ENCODE results near the gene EXD3. TPM values are rescaled to one million over a fixed set of nuclear protein-coding genes. Genes with fewer than 3 reads are reported as not detected.

Gene EXD3
- total and polyA plus RNA-seq, 2 of the 13 experiments (the other 11 are each of a cell fraction or from before 2014, with no cell fraction given), result 2.7 to 4.8 TPM

- TF ChIP-seq USF2 (IDR thresholded peaks at IDR 0.05; ENCODE audit: low read depth, low read length), result no peak
- 0 out of 2 replicates have a peak, but pooled peaks have one; percentile 25 for TF ChIP-seq USF2 (CRISPR knock-in tag; IDR thresholded peaks at IDR 0.05; ENCODE audit: borderline replicate concordance)
- no peak for TF ChIP-seq ATM (IDR thresholded peaks at IDR 0.05; ENCODE audit: borderline replicate concordance)
- no peak for TF ChIP-seq ZMYM4 (CRISPR knock-in tag; IDR thresholded peaks at IDR 0.05)
- TF ChIP-seq ZNF670 (CRISPR knock-in tag; IDR thresholded peaks at IDR 0.05; ENCODE audit: borderline replicate concordance), result no peak
- TF ChIP-seq ZNF775 (CRISPR knock-in tag; IDR thresholded peaks at IDR 0.05; ENCODE audit: borderline replicate concordance), result no peak
- TF ChIP-seq ETS1 (CRISPR knock-in tag; IDR thresholded peaks at IDR 0.05), result no peak
- TF ChIP-seq POLR2A (IDR thresholded peaks at IDR 0.05; ENCODE audit: insufficient read depth in 1 of 2, low read depth in 2 of 2, low read length in 2 of 2), result no peak
- TF ChIP-seq SNAPC4 (CRISPR knock-in tag; IDR thresholded peaks at IDR 0.05), result no peak
- TF ChIP-seq SAP130 (CRISPR knock-in tag; IDR thresholded peaks at IDR 0.05; ENCODE audit: low read depth), result no peak
- peak; percentile 55; the same call in 1 of the 2 replicates for TF ChIP-seq TBX2 (CRISPR knock-in tag; IDR thresholded peaks at IDR 0.05; ENCODE audit: borderline replicate concordance)
- TF ChIP-seq RARA (CRISPR knock-in tag; IDR thresholded peaks at IDR 0.05), result no peak
- TF ChIP-seq ZNF781 (CRISPR knock-in tag; IDR thresholded peaks at IDR 0.05; ENCODE audit: borderline replicate concordance, not compliant biosample characterization), result peak; percentile 37
- TF ChIP-seq HNF1B (CRISPR knock-in tag; IDR thresholded peaks at IDR 0.05), result 0 out of 2 replicates have a peak, but pooled peaks have one; percentile 55
- 0 out of 2 replicates have a peak, but pooled peaks have one; percentile 1 for TF ChIP-seq ZNF256 (CRISPR knock-in tag; conservative IDR thresholded peaks at IDR 0.05)
- TF ChIP-seq HMGA1 (CRISPR knock-in tag; conservative IDR thresholded peaks at IDR 0.05), result no peak
- no peak for TF ChIP-seq TRIM24 (CRISPR knock-in tag; IDR thresholded peaks at IDR 0.05)
- TF ChIP-seq ZNF572 (CRISPR knock-in tag; IDR thresholded peaks at IDR 0.05), result no peak
- TF ChIP-seq RBM39 (IDR thresholded peaks at IDR 0.05; ENCODE audit: low read depth, low read length, poor library complexity, severe bottlenecking), result no peak
- no peak for TF ChIP-seq ELF3 (CRISPR knock-in tag; IDR thresholded peaks at IDR 0.05)
Measured at GRCh38 chr9:137459601-137460362, 36.8 kb upstream of the EXD3 start (continued).
